Small intestine (tissue), 7 donors: ENCODE measurements around the gene HLTF. TPM values are rescaled to one million over a fixed set of nuclear protein-coding genes. Genes with fewer than 3 reads are reported as not detected.

Experiments used
- DNase-seq, 2 donors: peaks; one replicate each; pipeline versions ENCODE4 v3.0.0 to v3.0.0-alpha.2; 2013
- FAIRE-seq: peaks from 2 replicates; lab custom pipeline; 2012; peaks lifted over from hg19 to GRCh38; lab: Jason Lieb, UNC
- H3K27ac ChIP-seq, 3 donors: one replicate each; pipeline ENCODE4 v1.5.1; 2013; ENCODE audit warnings: low read length in 2 of 3, mild to moderate bottlenecking in 2 of 3, control low read depth in 1 of 3, inconsistent platforms in 1 of 3, low read depth in 1 of 3, moderate library complexity in 1 of 3
- H3K27me3 ChIP-seq, 3 donors: one replicate each; pipeline ENCODE4 v1.6.1; 2013; ENCODE audit warnings: low read length in 3 of 3, inconsistent platforms in 1 of 3; ENCODE audit not compliant: control insufficient read depth in 3 of 3, insufficient read depth in 3 of 3
- H3K36me3 ChIP-seq, 3 donors: one replicate each; pipeline ENCODE4 v1.6.1; 2013; ENCODE audit warnings: low read length in 3 of 3, inconsistent platforms in 1 of 3, low read depth in 1 of 3, mild to moderate bottlenecking in 1 of 3, moderate library complexity in 1 of 3; ENCODE audit not compliant: control insufficient read depth in 3 of 3, insufficient read depth in 2 of 3
- H3K4me1 ChIP-seq, 3 donors: one replicate each; pipeline ENCODE4 v1.6.1; 2013; ENCODE audit warnings: low read length in 2 of 3, inconsistent platforms in 1 of 3, low read depth in 1 of 3, mild to moderate bottlenecking in 1 of 3, moderate library complexity in 1 of 3; ENCODE audit not compliant: control insufficient read depth in 3 of 3, insufficient read depth in 2 of 3
- H3K4me3 ChIP-seq, 3 donors: one replicate each; pipeline ENCODE4 v1.5.1; 2013; ENCODE audit warnings: low read length in 3 of 3, control low read depth in 1 of 3, inconsistent platforms in 1 of 3, low read depth in 1 of 3, mild to moderate bottlenecking in 1 of 3, moderate library complexity in 1 of 3
- H3K9me3 ChIP-seq, 2 donors: one replicate each; pipeline ENCODE4 v1.6.1; 2013; ENCODE audit warnings: low read depth in 1 of 2, low read length in 1 of 2; ENCODE audit not compliant: control insufficient read depth in 2 of 2, insufficient read depth in 1 of 2
- WGBS, 3 donors: extraction: QIAGEN DNeasy Blood & Tissue Kit; methylation state at CpG; one replicate each; pipeline ENCODE4 v1.1.7; 2013; 5-methylcytosine and 5-hydroxymethylcytosine counted together
- polyA plus RNA-seq, 4 donors: library from polyadenylated mRNA; stranded (reverse) in 3 of 4; unstranded in 1 of 4; fragments of 200-250 nt in 3 of 4; fragments of 120-200 nt in 1 of 4; gene quantifications; one replicate each; pipeline versions ENCODE4 v1.2.1 to v1.2.3, GENCODE V29; 2013
- donor health status: healthy with polysubstance abuse.
- donor health status: control.
- donor health status: control.
- donor health status: Bipolar disorder and iron deficiency.
- donor health status: healthy.

Gene HLTF
- polyA plus RNA-seq, 4 donors: 1.1 to 19.1 (median 4.3) TPM

DNA sequence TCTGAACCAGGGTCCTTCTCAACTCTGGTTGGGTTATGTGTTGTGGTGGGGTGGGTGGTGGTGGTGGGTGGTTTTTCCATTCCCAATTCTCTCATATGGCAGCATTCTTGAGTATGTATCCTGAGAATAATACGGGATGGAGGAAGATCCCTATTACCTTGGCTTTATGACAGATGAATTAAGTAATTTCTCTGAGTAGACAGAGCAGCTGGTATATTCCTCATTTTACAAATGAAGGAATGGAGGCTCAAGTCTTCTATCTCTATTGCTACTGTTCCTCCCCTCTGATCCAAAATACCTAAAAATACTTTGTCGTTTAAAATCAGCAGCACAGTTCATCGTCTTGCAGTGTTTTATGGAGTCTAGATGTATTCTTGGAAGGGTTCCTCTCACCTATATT, 84.6 kb downstream of the HLTF start:
- Histone ChIP-seq H3K4me1 (no peaks in the 10 kb centered on the region), H3K27ac (no peak overlapping the region), H3K36me3 (peaks cover 0 to 12% (median 1%) of the 10 kb centered on the region in 3 donors), H3K4me3 (no peak overlapping the region), H3K27me3 (no peaks in the 10 kb centered on the region), H3K9me3 (no peaks in the 10 kb centered on the region)
- no peak for DNase-seq
- no peak for FAIRE-seq
- 95 to 98% (median 97%) methylated on average over 3 of the region's 3 CpGs for WGBS, 3 donors

GRCh38 chr3:149000206-149000745, 86.1 kb downstream of the HLTF start:
- no peaks in the 10 kb centered on the region for H3K4me1 ChIP-seq
- peaks cover 6 to 12% (median 7%) of the 10 kb centered on the region in 3 donors for H3K36me3 ChIP-seq
- DNase-seq: no peak
- no peak overlapping the region for H3K4me3 ChIP-seq
- H3K27me3 ChIP-seq: no peaks in the 10 kb centered on the region
- no peak for FAIRE-seq
- WGBS, 3 donors: 84 to 90% (median 89%) methylated on average over 3 of the region's 3 CpGs
- H3K27ac ChIP-seq: no peak overlapping the region
- no peaks in the 10 kb centered on the region for H3K9me3 ChIP-seq

DNA sequence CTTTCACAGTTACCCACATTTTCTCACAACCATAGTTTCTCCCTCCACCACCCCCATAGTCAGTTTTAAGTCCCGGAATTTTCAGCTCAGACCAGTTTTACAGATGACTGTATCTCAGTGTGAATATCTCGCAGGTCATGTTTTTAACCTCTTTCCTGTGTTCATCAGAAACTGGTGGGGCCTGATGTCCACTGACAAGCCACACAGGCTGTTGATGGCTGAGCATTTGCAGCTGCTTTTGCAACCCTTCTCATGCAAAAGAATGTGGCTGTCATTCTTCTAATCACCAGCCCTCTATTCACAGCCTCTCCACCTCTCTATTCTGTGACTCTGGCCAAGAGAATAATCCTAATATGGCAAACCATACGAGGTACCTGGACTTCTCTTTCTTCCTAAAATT, 86.5 kb downstream of the HLTF start:
- DNase-seq (no peak), FAIRE-seq (no peak)
- H3K27ac ChIP-seq: peak overlapping the region in 1 of 3 donors; percentile 45
- H3K4me3 ChIP-seq: no peak overlapping the region
- H3K27me3 ChIP-seq: no peaks in the 10 kb centered on the region
- peaks cover 6 to 14% (median 7%) of the 10 kb centered on the region in 3 donors for H3K36me3 ChIP-seq
- no peaks in the 10 kb centered on the region for H3K9me3 ChIP-seq
- no peaks in the 10 kb centered on the region for H3K4me1 ChIP-seq
- 70 to 86% (median 78%) methylated on average over 3 of the region's 3 CpGs for WGBS, 3 donors

- 55 to 80% (median 63%) methylated on average over 7 of the region's 7 CpGs for WGBS, 3 donors
- Histone ChIP-seq H3K4me1 (no peaks in the 10 kb centered on the region), H3K9me3 (no peaks in the 10 kb centered on the region), H3K27me3 (no peaks in the 10 kb centered on the region), H3K4me3 (no peak overlapping the region), H3K36me3 (peaks cover 6 to 16% (median 9%) of the 10 kb centered on the region in 3 donors), H3K27ac (no peak overlapping the region)
- peak in 1 of 2 donors; percentile 17 for DNase-seq
- FAIRE-seq: no peak
Observed at GRCh38 chr3:148998715-148999423, 87.5 kb downstream of the HLTF start.

GRCh38 chr3:148998297-148998696, 88.0 kb downstream of the HLTF start:
- 91 to 94% (median 93%) methylated on average over 5 of the region's 5 CpGs for WGBS, 3 donors
- Histone ChIP-seq H3K36me3 (peaks cover 6 to 14% (median 9%) of the 10 kb centered on the region in 3 donors), H3K27ac (no peak overlapping the region), H3K4me3 (no peak overlapping the region), H3K9me3 (no peaks in the 10 kb centered on the region), H3K27me3 (no peaks in the 10 kb centered on the region), H3K4me1 (no peaks in the 10 kb centered on the region)
- no peak for FAIRE-seq
- no peak for DNase-seq

DNA sequence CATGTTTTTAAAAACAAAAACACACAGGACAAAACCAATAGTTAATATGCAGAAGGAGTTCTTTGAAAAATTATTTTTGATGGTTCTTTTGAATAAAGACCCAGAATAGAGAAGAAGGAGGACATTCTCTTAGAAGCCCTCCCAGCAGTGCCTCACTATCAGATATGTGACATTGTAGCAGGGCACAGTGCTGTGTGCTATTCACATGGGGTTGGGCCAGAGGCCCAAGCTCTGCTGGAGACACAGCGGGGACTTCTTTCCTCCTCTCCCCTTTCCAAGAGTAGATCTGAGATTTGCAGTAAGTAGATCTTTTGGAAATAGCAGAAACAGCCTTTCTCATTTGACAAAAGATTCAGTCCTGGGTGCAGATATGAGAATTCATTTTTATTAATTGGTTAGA, 88.7 kb downstream of the HLTF start:
- H3K36me3 ChIP-seq: peaks cover 6 to 14% (median 9%) of the 10 kb centered on the region in 3 donors
- H3K27ac ChIP-seq: no peak overlapping the region
- no peak overlapping the region for H3K4me3 ChIP-seq
- H3K27me3 ChIP-seq: no peaks in the 10 kb centered on the region
- H3K4me1 ChIP-seq: peaks cover 3 to 6% (median 4%) of the 10 kb centered on the region in 3 donors
- no peaks in the 10 kb centered on the region for H3K9me3 ChIP-seq
- FAIRE-seq (no peak), DNase-seq (no peak)
- 80 to 100% (median 94%) methylated on average over 1 of the region's 1 CpG for WGBS, 3 donors

DNA sequence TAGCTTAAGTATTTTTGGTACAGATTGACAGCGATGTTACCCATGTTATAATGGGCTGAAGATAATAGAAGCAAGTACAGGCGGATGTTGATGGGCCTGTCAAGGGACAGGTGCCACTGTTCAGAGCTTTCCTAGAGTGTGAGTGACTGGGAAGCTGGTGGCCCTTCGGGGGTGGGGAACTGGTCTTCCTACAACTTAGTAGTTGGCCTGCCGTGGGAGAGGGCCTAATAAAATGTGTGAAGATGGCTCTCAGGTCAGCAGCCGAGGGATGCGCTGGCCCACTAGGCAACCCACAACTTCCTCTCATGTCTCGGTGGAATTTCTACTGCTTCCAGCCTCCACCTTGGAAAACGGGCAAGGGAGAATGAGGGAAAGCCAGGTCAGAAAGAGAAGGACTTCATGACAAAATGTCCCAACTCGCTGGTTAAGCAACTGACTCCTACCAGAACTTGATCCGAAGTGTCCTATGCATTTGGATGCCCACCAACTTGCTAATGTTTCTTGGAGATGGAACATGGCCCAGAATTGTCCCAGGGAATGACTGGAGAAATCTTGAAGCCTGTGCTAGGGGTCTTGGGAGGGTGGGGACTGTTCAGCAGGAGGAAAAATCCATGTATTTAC, 93.6 kb downstream of the HLTF start:
- peaks cover 3 to 10% (median 8%) of the 10 kb centered on the region in 3 donors for H3K4me1 ChIP-seq
- WGBS, 3 donors: 74 to 84% (median 77%) methylated on average over 10 of the region's 10 CpGs
- peak in 1 of 2 donors; percentile 15 for DNase-seq
- no peaks in the 10 kb centered on the region for H3K9me3 ChIP-seq
- no peak for FAIRE-seq
- H3K36me3 ChIP-seq: peaks cover 6 to 11% (median 9%) of the 10 kb centered on the region in 3 donors
- H3K27me3 ChIP-seq: no peaks in the 10 kb centered on the region
- peak overlapping the region in 2 of 3 donors; percentile 85 to 87 for H3K27ac ChIP-seq
- H3K4me3 ChIP-seq: peak overlapping the region in 2 of 3 donors; percentile 75 to 97

DNA sequence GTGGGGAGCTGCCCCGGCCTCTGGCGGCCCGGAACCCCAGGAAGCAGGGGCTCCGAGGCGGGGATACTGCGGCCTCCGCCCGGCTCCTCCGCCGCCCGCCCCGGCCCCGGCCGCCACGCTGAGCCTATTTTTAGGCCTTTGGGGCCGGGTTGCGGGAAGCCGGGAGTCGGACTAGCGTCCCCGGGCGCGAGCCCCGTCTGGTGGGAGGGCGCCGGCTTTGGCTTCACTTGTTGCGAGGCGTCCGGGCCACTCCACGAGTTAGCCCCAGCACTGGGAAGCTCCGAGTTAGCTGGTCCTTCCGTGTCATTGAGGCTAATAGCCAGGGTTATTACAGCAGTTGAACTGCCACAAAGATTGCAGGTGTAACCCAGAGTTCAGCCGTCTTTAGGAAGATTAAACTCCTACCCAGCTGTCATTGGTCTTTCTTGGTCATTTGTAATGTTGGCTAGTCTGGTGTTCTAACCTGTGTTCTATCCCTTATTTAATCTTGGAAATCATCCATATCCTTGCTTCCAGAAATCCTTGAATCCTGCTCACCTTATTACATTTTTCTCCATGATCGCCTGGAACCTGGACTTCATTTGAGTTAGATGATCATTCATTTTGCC, 94.2 kb downstream of the HLTF start:
- Histone ChIP-seq H3K27ac (peak overlapping the region; percentile 85 to 94 (median 87)), H3K4me1 (peaks cover 3 to 10% (median 8%) of the 10 kb centered on the region in 3 donors), H3K27me3 (no peaks in the 10 kb centered on the region), H3K4me3 (peak overlapping the region; percentile 72 to 97 (median 75)), H3K9me3 (no peaks in the 10 kb centered on the region), H3K36me3 (peaks cover 6 to 9% (median 9%) of the 10 kb centered on the region in 3 donors)
- FAIRE-seq: no peak
- DNase-seq: peak; percentile 71 to 72
- WGBS, 3 donors: 2 to 3% (median 2%) methylated on average over 27 to 34 of the region's 34 CpGs
